Astrocyte of the cerebellum (primary cell): ENCODE measurements around the gene GJC2.

ENCODE experiments used
- DNase-seq: peaks from one replicate; pipeline ENCODE4 v3.0.0-alpha.2; 2011; ENCODE audit warnings: low read depth
- H3K4me3 ChIP-seq: 2 replicates; pipeline ENCODE4 v1.5.1; 2011; ENCODE audit warnings: mild to moderate bottlenecking, low read depth, low read length, moderate library complexity
- in situ Hi-C: cut with HindIII; loops from 2 replicates; pipeline ENCODE4 v1.10.0; 2017; ENCODE audit warnings: low sequenced_read_pairs
- TF ChIP-seq, protein P1 (sequence below): IDR thresholded peaks from 2 replicates; pipeline ENCODE4 v1.5.1; 2012; ENCODE audit warnings: low read length, low read depth, moderate library complexity, mild to moderate bottlenecking; ENCODE audit errors: missing control alignments

GJC2 gene

DNA sequence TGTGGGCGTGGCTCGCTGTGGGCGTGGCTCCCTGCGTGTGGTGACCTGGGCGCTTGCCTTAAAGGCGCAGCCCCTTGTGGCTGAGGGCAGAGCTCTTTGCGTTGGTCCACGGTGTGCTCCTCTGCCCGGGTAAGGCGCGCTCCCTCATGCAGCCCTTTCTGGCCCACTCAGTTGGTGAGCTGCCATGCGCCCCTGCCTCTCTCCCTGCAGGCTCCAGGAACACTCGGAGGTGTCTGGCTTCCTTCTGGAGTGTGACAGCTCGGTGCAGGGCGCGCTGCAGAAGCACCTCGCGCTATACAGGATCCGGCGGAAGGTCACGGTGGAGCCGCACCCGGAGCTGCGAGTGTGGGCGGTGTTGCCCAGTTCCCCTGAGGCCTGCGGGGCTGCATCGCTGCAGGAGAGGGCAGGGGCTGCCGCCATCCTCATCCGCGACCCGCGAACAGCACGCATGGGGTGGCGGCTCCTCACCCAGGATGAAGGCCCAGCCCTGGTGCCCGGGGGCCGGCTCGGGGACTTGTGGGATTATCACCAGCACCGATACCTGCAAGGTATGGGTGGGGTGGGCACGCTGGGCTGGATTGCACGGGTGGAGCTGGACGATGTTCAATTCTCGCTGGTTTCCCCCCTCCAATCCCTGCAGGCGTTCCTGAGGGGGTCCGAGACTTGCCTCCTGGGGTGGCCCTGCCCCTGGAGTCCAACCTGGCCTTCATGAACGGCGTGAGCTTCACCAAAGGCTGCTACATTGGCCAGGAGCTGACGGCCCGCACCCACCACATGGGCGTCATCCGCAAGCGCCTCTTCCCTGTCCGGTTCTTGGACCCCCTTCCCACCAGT, 25.0 kb downstream of the GJC2 start:
- H3K4me3 ChIP-seq, result no peak overlapping the region
- TF ChIP-seq, protein P1, sequence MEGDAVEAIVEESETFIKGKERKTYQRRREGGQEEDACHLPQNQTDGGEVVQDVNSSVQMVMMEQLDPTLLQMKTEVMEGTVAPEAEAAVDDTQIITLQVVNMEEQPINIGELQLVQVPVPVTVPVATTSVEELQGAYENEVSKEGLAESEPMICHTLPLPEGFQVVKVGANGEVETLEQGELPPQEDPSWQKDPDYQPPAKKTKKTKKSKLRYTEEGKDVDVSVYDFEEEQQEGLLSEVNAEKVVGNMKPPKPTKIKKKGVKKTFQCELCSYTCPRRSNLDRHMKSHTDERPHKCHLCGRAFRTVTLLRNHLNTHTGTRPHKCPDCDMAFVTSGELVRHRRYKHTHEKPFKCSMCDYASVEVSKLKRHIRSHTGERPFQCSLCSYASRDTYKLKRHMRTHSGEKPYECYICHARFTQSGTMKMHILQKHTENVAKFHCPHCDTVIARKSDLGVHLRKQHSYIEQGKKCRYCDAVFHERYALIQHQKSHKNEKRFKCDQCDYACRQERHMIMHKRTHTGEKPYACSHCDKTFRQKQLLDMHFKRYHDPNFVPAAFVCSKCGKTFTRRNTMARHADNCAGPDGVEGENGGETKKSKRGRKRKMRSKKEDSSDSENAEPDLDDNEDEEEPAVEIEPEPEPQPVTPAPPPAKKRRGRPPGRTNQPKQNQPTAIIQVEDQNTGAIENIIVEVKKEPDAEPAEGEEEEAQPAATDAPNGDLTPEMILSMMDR, result no peak
- in situ Hi-C loops, result no loop called here
- DNase-seq, result no peak

DNA sequence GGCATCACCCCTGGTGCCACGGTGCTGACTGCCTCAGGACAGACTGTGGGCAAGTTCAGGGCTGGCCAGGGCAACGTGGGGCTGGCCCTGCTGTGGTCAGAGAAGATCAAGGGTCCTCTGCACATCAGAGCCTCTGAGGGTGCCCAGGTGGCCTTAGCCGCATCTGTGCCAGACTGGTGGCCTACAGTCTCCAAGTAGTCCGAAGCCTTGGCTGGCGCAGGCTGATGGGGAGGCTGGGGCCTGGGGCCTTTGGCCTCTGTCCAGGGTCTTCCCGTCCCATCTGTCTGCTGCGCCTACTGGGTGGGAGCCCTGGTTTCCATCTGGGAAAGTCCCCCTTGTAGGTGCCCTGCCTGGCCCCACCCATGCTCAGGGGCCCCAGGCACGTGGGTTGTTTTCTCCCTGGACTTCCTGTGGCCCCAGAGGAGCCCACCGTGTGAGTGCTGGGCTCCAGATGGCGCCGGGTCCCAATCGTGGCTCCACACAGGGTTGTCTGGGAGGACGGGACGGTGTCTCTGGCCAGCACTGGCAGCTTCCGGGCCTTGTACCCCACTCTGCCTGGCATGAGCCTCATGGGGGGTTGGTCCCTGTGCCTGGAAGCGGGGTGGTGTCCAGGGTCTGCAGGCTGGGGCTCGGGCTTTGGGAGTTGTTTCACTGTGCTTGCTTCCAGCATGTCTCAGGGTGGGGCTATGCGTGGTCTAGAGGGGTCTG, 25.7 kb downstream of the GJC2 start:
- TF ChIP-seq, protein P1, result no peak
- DNase-seq, result no peak
- in situ Hi-C loops, result no loop called here
- no peak overlapping the region for H3K4me3 ChIP-seq

DNA sequence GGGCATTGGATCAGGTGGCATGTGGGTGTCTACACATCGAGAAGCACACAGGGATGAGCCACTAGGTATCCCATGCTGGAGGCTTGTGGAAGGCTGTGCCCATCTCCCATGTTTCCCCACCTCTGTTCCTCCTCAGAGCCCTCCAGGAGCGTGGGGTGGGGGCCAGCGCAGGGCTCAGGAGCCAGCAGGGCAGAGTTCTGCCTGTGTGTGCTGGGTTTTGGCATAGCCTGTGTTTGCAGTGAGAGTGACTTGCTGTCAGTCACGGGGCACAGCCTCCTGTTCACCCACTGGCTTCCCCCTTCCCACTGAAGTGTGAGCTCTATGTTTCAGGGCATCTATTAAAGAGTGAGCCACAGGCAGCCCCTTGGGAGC, 26.3 kb downstream of the GJC2 start:
- in situ Hi-C loops, result no loop called here
- no peak for DNase-seq
- TF ChIP-seq, protein P1, result no peak
- no peak overlapping the region for H3K4me3 ChIP-seq

DNA sequence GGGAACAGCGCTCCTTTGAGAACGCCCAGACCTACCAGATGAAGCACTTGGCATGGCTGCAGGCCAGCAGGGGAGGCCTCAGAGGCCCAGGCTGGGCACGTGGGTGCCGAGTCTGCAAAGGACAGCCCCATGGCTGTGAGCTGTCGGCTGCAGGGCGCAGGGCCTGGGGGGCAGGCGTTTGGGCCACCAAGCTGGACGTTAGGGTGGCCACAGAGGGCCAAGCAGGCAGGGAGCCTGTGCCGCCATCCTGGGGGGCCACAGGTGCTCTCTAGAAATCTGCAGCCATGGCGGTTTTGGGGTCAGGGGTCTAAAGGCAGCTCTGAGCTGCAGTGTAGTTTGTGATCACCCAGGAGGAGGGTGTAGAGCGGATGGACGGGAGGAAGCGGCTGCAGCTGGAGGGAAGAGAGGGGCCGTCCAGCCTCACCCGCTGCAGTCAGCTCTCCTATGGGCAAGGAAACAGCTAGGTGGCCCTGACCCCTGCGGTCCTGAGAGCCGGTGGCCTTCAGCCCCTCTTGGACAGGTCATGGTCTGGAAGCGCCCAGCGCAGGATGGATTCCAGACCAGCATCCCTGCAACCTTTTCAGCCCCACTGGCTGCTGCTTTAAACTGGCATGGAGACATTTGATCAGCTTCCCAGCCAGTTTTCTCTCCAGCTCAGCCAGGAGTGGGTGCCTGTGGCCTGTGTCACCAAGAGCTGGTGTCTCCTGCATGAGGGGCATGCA, 26.9 kb downstream of the GJC2 start:
- H3K4me3 ChIP-seq, result no peak overlapping the region
- no peak for DNase-seq
- in situ Hi-C loops, result no loop called here
- TF ChIP-seq, protein P1, result no peak

DNA sequence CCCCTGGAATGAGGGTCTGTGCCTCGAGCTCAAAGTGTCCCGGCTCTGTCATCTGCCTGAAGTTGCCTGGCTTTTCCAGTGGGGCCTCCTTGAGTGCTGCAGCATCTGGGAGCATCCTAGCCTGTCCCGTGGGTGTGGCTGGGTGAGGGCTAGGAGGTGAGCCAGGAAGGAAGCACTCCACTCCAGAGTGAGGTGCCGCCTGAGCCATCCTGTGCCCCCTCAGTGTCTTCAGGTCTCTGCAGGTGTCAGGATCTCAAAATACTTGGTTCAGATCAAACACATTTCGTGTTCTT, 27.4 kb downstream of the GJC2 start:
- TF ChIP-seq, protein P1, result no peak
- no peak for DNase-seq
- in situ Hi-C loops, result no loop called here
- no peak overlapping the region for H3K4me3 ChIP-seq
